PFSK-1 (cell line): ENCODE measurements around the gene ACTN4.

Experiments used
- POLR2AphosphoS5 ChIP-seq: IDR thresholded peaks from 2 replicates; pipeline ENCODE4 v1.6.1; 2012; ENCODE audit warnings: low read depth, mild to moderate bottlenecking, control low read depth, low read length, moderate library complexity
- REST ChIP-seq, 2 experiments: IDR thresholded peaks; 2 replicates each; pipeline versions ENCODE4 v1.6.1 to v1.8.0; 2011 to 2012; ENCODE audit warnings: low read depth in 2 of 2, low read length in 2 of 2, control low read depth in 1 of 2, inconsistent platforms in 1 of 2, mild to moderate bottlenecking in 1 of 2, moderate library complexity in 1 of 2; ENCODE audit not compliant: insufficient read depth in 1 of 2
- SIN3A ChIP-seq: IDR thresholded peaks from 2 replicates; pipeline ENCODE4 v1.6.1; 2012; ENCODE audit warnings: mild to moderate bottlenecking, low read length, moderate library complexity, borderline replicate concordance; ENCODE audit not compliant: insufficient read depth
- TAF1 ChIP-seq: IDR thresholded peaks from 2 replicates; pipeline ENCODE4 v1.6.1; 2012; ENCODE audit warnings: low read length, control low read depth, borderline replicate concordance; ENCODE audit not compliant: insufficient read depth

- no peak for TF ChIP-seq REST (IDR thresholded peaks at IDR 0.05; ENCODE audit: insufficient read depth in 1 of 2, low read depth in 2 of 2, low read length in 2 of 2)
- TF ChIP-seq POLR2AphosphoS5: no peak
- TF ChIP-seq TAF1: no peak
- TF ChIP-seq SIN3A: no peak
Observed at GRCh38 chr19:38663957-38664502, 16.6 kb downstream of the ACTN4 start.
